Gastroesophageal sphincter (tissue), 4 donors: ENCODE data around the gene PAM16. TPM values are rescaled to one million over a fixed set of nuclear protein-coding genes. Genes with fewer than 3 reads are reported as not detected.

Experiments
- ATAC-seq: fragments of 150-250 bp; one replicate; pipeline ENCODE4 v1.9.1; 2016; ENCODE audit warnings: mild to moderate bottlenecking, moderate library complexity
- H3K27ac ChIP-seq, 4 donors: fragments of 200-600 bp; sonication (generic) in 3 of 4; 1 replicate in 3 of 4; 2 replicates in 1 of 4; pipeline ENCODE4 v1.5.1; 2016 to 2019
- H3K27me3 ChIP-seq: fragments of 200-600 bp; sonication (generic); one replicate; pipeline ENCODE4 v1.5.1; 2019
- H3K36me3 ChIP-seq, 2 donors: fragments of 200-600 bp; sonication (generic); one replicate each; pipeline ENCODE4 v1.5.1; 2019; ENCODE audit warnings: control low read depth in 1 of 2
- H3K4me1 ChIP-seq, 3 donors: fragments of 200-600 bp; sonication (generic); 1 replicate in 2 of 3; 2 replicates in 1 of 3; pipeline ENCODE4 v1.5.1; 2016 to 2019; ENCODE audit warnings: control low read depth in 2 of 3
- H3K4me3 ChIP-seq, 2 donors: fragments of 200-600 bp; sonication (generic); one replicate each; pipeline ENCODE4 v1.5.1; 2019; ENCODE audit warnings: mild to moderate bottlenecking in 1 of 2, moderate library complexity in 1 of 2
- H3K9me3 ChIP-seq, 3 donors: fragments of 200-600 bp; sonication (generic); one replicate each; pipeline ENCODE4 v1.5.1; 2017 to 2019; ENCODE audit warnings: control low read depth in 2 of 3
- CTCF ChIP-seq, 4 experiments: fragments of 200-600 bp in 2 of 4; fragments of 450-650 bp in 2 of 4; sonication (generic) in 1 of 4; IDR thresholded peaks; one replicate each; pipeline ENCODE4 v1.5.1; 2017 to 2019; ENCODE audit warnings: antibody characterized with exemption in 4 of 4, mild to moderate bottlenecking in 2 of 4, moderate library complexity in 2 of 4
- EP300 ChIP-seq: sonication (generic); formaldehyde crosslinking; IDR thresholded peaks from one replicate; pipeline ENCODE4 v1.6.1; 2017; ENCODE audit warnings: antibody characterized with exemption, mild to moderate bottlenecking
- POLR2A ChIP-seq, 2 donors: fragments of 450-650 bp; IDR thresholded peaks; one replicate each; pipeline ENCODE4 v1.6.1; 2017; ENCODE audit warnings: antibody characterized with exemption in 2 of 2, mild to moderate bottlenecking in 2 of 2, moderate library complexity in 1 of 2
- POLR2AphosphoS5 ChIP-seq: sonication (generic); formaldehyde crosslinking; IDR thresholded peaks from one replicate; pipeline ENCODE4 v1.6.1; 2017; ENCODE audit warnings: antibody characterized with exemption
- WGBS, 2 donors: methylation state at CpG; one replicate each; pipeline ENCODE4 v1.1.5; 2018; ENCODE audit warnings: low coverage in 1 of 2; 5-methylcytosine and 5-hydroxymethylcytosine counted together
- total RNA-seq, 4 donors: library from RNA; depleted of rRNA; stranded (reverse); fragments of >200 nt; gene quantifications; one replicate each; pipeline ENCODE4 v1.1.0, GENCODE V29; 2016

The PAM16 gene
- total RNA-seq, 4 donors from 2014 or later: 26.0 to 37.3 (median 34.7) TPM

GRCh38 chr16:4328046-4328781 lies 22.9 kb downstream of the PAM16 start:
- peak; percentile 84 for ATAC-seq
- Histone ChIP-seq H3K4me3 (peak overlapping the region; percentile 23 to 54), H3K4me1 (peaks cover 7 to 78% (median 55%) of the 10 kb centered on the region in 3 donors), H3K27ac (peak overlapping the region; percentile 52 to 89 (median 86)), H3K27me3 (no peaks in the 10 kb centered on the region), H3K36me3 (peaks cover 0 to 14% of the 10 kb centered on the region in 2 donors), H3K9me3 (no peaks in the 10 kb centered on the region)
- WGBS, 2 donors: 15% methylated on average over 5 of the region's 30 CpGs; no CpG with 5 or more reads in 1 of the 2 donors
- no peak for TF ChIP-seq EP300
- TF ChIP-seq CTCF (IDR thresholded peaks at IDR 0.05): peak in 3 of 4 experiments; percentile 71 to 76 (median 75)
- peak; percentile 11 for TF ChIP-seq POLR2AphosphoS5
- TF ChIP-seq POLR2A (IDR thresholded peaks at IDR 0.05): no peak

- Histone ChIP-seq H3K27ac (peak overlapping the region; percentile 52 to 89 (median 86)), H3K9me3 (no peaks in the 10 kb centered on the region), H3K27me3 (no peaks in the 10 kb centered on the region), H3K4me1 (peaks cover 7 to 85% (median 62%) of the 10 kb centered on the region in 3 donors), H3K4me3 (peak overlapping the region; percentile 23 to 54), H3K36me3 (peaks cover 0 to 7% of the 10 kb centered on the region in 2 donors)
- ATAC-seq: no peak
- 50% methylated on average over 1 of the region's 57 CpGs; no CpG with 5 or more reads in 1 of the 2 donors for WGBS, 2 donors
- TF ChIP-seq POLR2AphosphoS5: no peak
- TF ChIP-seq EP300: no peak
- no peak for TF ChIP-seq POLR2A (IDR thresholded peaks at IDR 0.05)
- TF ChIP-seq CTCF (IDR thresholded peaks at IDR 0.05): no peak
Observed at GRCh38 chr16:4327386-4328045, 23.6 kb downstream of the PAM16 start.

GRCh38 chr16:4325253-4325758 lies 25.8 kb downstream of the PAM16 start:
- Histone ChIP-seq H3K4me1 (peaks cover 7 to 100% (median 78%) of the 10 kb centered on the region in 3 donors), H3K27ac (peak overlapping the region; percentile 8 to 100 (median 98)), H3K9me3 (no peaks in the 10 kb centered on the region), H3K36me3 (no peaks in the 10 kb centered on the region), H3K4me3 (no peak overlapping the region), H3K27me3 (no peaks in the 10 kb centered on the region)
- no peak for ATAC-seq
- TF ChIP-seq EP300: no peak
- TF ChIP-seq POLR2AphosphoS5: no peak
- no peak for TF ChIP-seq CTCF (IDR thresholded peaks at IDR 0.05)
- TF ChIP-seq POLR2A (IDR thresholded peaks at IDR 0.05): no peak
- WGBS, 2 donors: 80 to 94% methylated on average over 1 to 3 of the region's 6 CpGs

- Histone ChIP-seq H3K4me3 (no peak overlapping the region), H3K4me1 (peaks cover 7 to 100% (median 80%) of the 10 kb centered on the region in 3 donors), H3K36me3 (no peaks in the 10 kb centered on the region), H3K27me3 (no peaks in the 10 kb centered on the region), H3K9me3 (no peaks in the 10 kb centered on the region), H3K27ac (peak overlapping the region; percentile 8 to 100 (median 98))
- WGBS, 2 donors: 60% methylated on average over 8 of the region's 22 CpGs; no CpG with 5 or more reads in 1 of the 2 donors
- ATAC-seq: no peak
- no peak for TF ChIP-seq EP300
- no peak for TF ChIP-seq POLR2A (IDR thresholded peaks at IDR 0.05)
- no peak for TF ChIP-seq POLR2AphosphoS5
- no peak for TF ChIP-seq CTCF (IDR thresholded peaks at IDR 0.05)
Observed at GRCh38 chr16:4324492-4325252, 26.4 kb downstream of the PAM16 start.
